ENCODE results near the gene DIS3.
"Not testable (repeated sequence)": the region's sequence is repeated elsewhere in the genome, so short reads cannot be mapped to it uniquely, and the experiment has no call there.

DIS3 gene

GRCh38 chr13:72820898-72821279 is 39.2 kb upstream of the DIS3 start:
- no peak overlapping the region for H3K4me3 ChIP-seq (replicated peaks; ENCODE audit: insufficient read depth, low read length)
- TF ChIP-seq POLR2AphosphoS5 (IDR thresholded peaks at IDR 0.05; ENCODE audit: low read depth), result no peak
- TF ChIP-seq CTCF (IDR thresholded peaks at IDR 0.05; ENCODE audit: insufficient read depth, low read length), result no peak
- no peak overlapping the region for H3K27ac ChIP-seq (replicated peaks)
- DNase-seq (ENCODE audit: low read depth in 1 of 2, low spot score in 1 of 2), result no peak
- no peaks in the 10 kb centered on the region for H3K27me3 ChIP-seq (ENCODE audit: insufficient read depth, poor library complexity, severe bottlenecking)

- TF ChIP-seq REST (IDR thresholded peaks at IDR 0.05; ENCODE audit: insufficient replicate concordance, low read depth), result no peak
- TF ChIP-seq POLR2AphosphoS5 (IDR thresholded peaks at IDR 0.05; ENCODE audit: low read depth), result no peak
- no peak for TF ChIP-seq SPI1 (IDR thresholded peaks at IDR 0.05; ENCODE audit: borderline replicate concordance, low read depth)
- TF ChIP-seq GABPA (IDR thresholded peaks at IDR 0.05; ENCODE audit: low read depth), result no peak
- TF ChIP-seq CTCF (IDR thresholded peaks at IDR 0.05; ENCODE audit: insufficient read depth, low read length), result no peak
- Histone ChIP-seq H3K27me3 (ENCODE audit: insufficient read depth, poor library complexity, severe bottlenecking) (no peaks in the 10 kb centered on the region), H3K4me3 (replicated peaks; ENCODE audit: insufficient read depth, low read length) (no peak overlapping the region), H3K27ac (replicated peaks) (no peak overlapping the region)
- no peak for DNase-seq (ENCODE audit: low read depth in 1 of 2, low spot score in 1 of 2)
Observed at GRCh38 chr13:72820156-72820897, 38.6 kb upstream of the DIS3 start.

- TF ChIP-seq GABPA (IDR thresholded peaks at IDR 0.05; ENCODE audit: low read depth) (no peak), SPI1 (IDR thresholded peaks at IDR 0.05; ENCODE audit: borderline replicate concordance, low read depth) (no peak), POLR2AphosphoS5 (IDR thresholded peaks at IDR 0.05; ENCODE audit: low read depth) (no peak), REST (IDR thresholded peaks at IDR 0.05; ENCODE audit: insufficient replicate concordance, low read depth) (no peak), CTCF (IDR thresholded peaks at IDR 0.05; ENCODE audit: insufficient read depth, low read length) (no peak)
- H3K4me3 ChIP-seq (replicated peaks; ENCODE audit: insufficient read depth, low read length), result no peak overlapping the region
- no peaks in the 10 kb centered on the region for H3K27me3 ChIP-seq (ENCODE audit: insufficient read depth, poor library complexity, severe bottlenecking)
- H3K27ac ChIP-seq (replicated peaks), result peak overlapping the region; percentile 35
- DNase-seq (ENCODE audit: low read depth in 1 of 2, low spot score in 1 of 2), result no peak
Observed at GRCh38 chr13:72808917-72809500, 27.3 kb upstream of the DIS3 start.

- H3K27ac ChIP-seq (replicated peaks); H3K27me3 ChIP-seq (ENCODE audit: insufficient read depth, poor library complexity, severe bottlenecking); H3K4me3 ChIP-seq (replicated peaks; ENCODE audit: insufficient read depth, low read length); DNase-seq (ENCODE audit: low read depth in 1 of 2, low spot score in 1 of 2): not testable (repeated sequence)
Observed at GRCh38 chr13:72806514-72806913, 24.8 kb upstream of the DIS3 start.

Data from HL-60 (cell line).